HepG2 (cell line): ENCODE results near the gene FLACC1.

Experiments
- CTCF ChIP-seq: sonication (generic); formaldehyde crosslinking; IDR thresholded peaks from 2 replicates; pipeline ENCODE4 v1.5.0; 2020; ENCODE audit warnings: mild to moderate bottlenecking, missing genetic modification reagents, moderate library complexity
- PHB2 ChIP-seq: fragments of 450-650 bp; IDR thresholded peaks from 2 replicates; pipeline ENCODE4 v1.6.1; 2018; ENCODE audit not compliant: partially characterized antibody
- SRSF4 ChIP-seq: fragments of 200-400 bp; formaldehyde crosslinking; IDR thresholded peaks from one replicate; pipeline ENCODE4 v1.6.1; 2018; ENCODE audit warnings: mild to moderate bottlenecking, low read depth, low read length, moderate library complexity; ENCODE audit not compliant: poor library complexity, severe bottlenecking
- STAG1 ChIP-seq: sonication (generic); formaldehyde crosslinking; IDR thresholded peaks from 2 replicates; pipeline ENCODE4 v1.4.0; 2020; ENCODE audit warnings: missing genetic modification reagents
- TCF7L2 ChIP-seq: IDR thresholded peaks from 2 replicates; pipeline ENCODE4 v1.6.1; 2011; ENCODE audit warnings: mild to moderate bottlenecking, low read depth, low read length, moderate library complexity
- ZNF564 ChIP-seq: sonication (generic); formaldehyde crosslinking; IDR thresholded peaks from 2 replicates; pipeline ENCODE4 v1.8.1; 2023; ENCODE audit warnings: mild to moderate bottlenecking, missing genetic modification reagents

GRCh38 chr2:201396595-201396994 is 39.5 kb upstream of the FLACC1 start:
- TF ChIP-seq ZNF564 (CRISPR knock-in tag) (no peak), TCF7L2 (no peak), CTCF (CRISPR knock-in tag) (no peak), SRSF4 (no peak), STAG1 (CRISPR knock-in tag) (no peak), PHB2 (no peak)
